IMR-90 (cell line): ENCODE data around the gene EDA. TPM values are rescaled to one million over a fixed set of nuclear protein-coding genes. Genes with fewer than 3 reads are reported as not detected.

Experiments
- ATAC-seq: fragments of 200-7000 bp; cut with Tn5 transposase; 2 replicates; pipeline ENCODE4 v1.9.1; 2020; ENCODE audit warnings: low read depth, mild to moderate bottlenecking, moderate library complexity
- BruUV-seq: library from RNA; stranded (reverse); fragments of 400-500 nt; replicated peaks from 2 replicates; lab custom pipeline; 2021; lab: Mats Ljungman, UMichigan
- CTCF ChIA-PET: fragments of 300-600 bp; formaldehyde crosslinking; extraction: SDS; loops from one replicate; lab custom pipeline; 2021; ENCODE audit warnings: antibody characterized with exemption; lab: Yijun Ruan, JAX
- POLR2A ChIA-PET: fragments of 300-600 bp; sonication (Branson Sonifier 250); formaldehyde crosslinking; loops from one replicate; lab custom pipeline; 2022; ENCODE audit warnings: antibody characterized with exemption; ENCODE audit not compliant: unreplicated experiment; lab: Charles Lee
- DNase-seq: peaks from one replicate; pipeline ENCODE4 v3.0.0; 2013
- H2AFZ ChIP-seq: replicated peaks from 2 replicates; pipeline ENCODE3; 2013; ENCODE audit warnings: low read length, mild to moderate bottlenecking; ENCODE audit not compliant: poor library complexity
- H2AK5ac ChIP-seq: 2 replicates; pipeline ENCODE4 v1.6.1; 2013; ENCODE audit warnings: low read depth, low read length, inconsistent platforms
- H2AK9ac ChIP-seq: replicated peaks from 2 replicates; pipeline ENCODE3; 2013; ENCODE audit warnings: mild to moderate bottlenecking, low read depth, low read length, moderate library complexity; ENCODE audit not compliant: poor library complexity
- H2BK120ac ChIP-seq: 2 replicates; pipeline ENCODE4 v1.6.1; 2013; ENCODE audit warnings: low read depth, low read length, inconsistent platforms
- H2BK15ac ChIP-seq: 3 replicates; pipeline ENCODE4 v1.6.1; 2013; ENCODE audit warnings: low read depth, low read length, inconsistent platforms
- H2BK20ac ChIP-seq: 2 replicates; pipeline ENCODE4 v1.6.1; 2013; ENCODE audit warnings: low read depth, mild to moderate bottlenecking, inconsistent platforms, low read length, moderate library complexity
- H2BK5ac ChIP-seq: 2 replicates; pipeline ENCODE4 v1.6.1; 2013; ENCODE audit warnings: mild to moderate bottlenecking, low read depth, low read length, inconsistent platforms; ENCODE audit not compliant: poor library complexity, severe bottlenecking
- H3K14ac ChIP-seq: replicated peaks from 2 replicates; pipeline ENCODE4 v1.6.1; 2013; ENCODE audit warnings: low read depth, low read length, inconsistent platforms
- H3K18ac ChIP-seq: 2 replicates; pipeline ENCODE4 v1.6.1; 2013; ENCODE audit warnings: low read depth, low read length, control low read depth
- H3K23ac ChIP-seq: 2 replicates; pipeline ENCODE4 v1.6.1; 2013; ENCODE audit warnings: low read depth, low read length, inconsistent platforms
- H3K27ac ChIP-seq: 2 replicates; pipeline ENCODE4 v1.5.1; 2013; ENCODE audit warnings: mild to moderate bottlenecking, control low read depth, low read length; ENCODE audit not compliant: insufficient read depth
- H3K27me3 ChIP-seq: 2 replicates; pipeline ENCODE4 v1.6.1; 2013; ENCODE audit warnings: low read length; ENCODE audit not compliant: control insufficient read depth, insufficient read depth
- H3K36me3 ChIP-seq: 2 replicates; pipeline ENCODE4 v1.6.1; 2013; ENCODE audit warnings: low read length, mixed read lengths; ENCODE audit not compliant: control insufficient read depth, insufficient read depth
- H3K4ac ChIP-seq: 2 replicates; pipeline ENCODE4 v1.6.1; 2013; ENCODE audit warnings: low read depth, low read length, inconsistent platforms
- H3K4me1 ChIP-seq: 2 replicates; pipeline ENCODE4 v1.6.1; 2013; ENCODE audit warnings: low read length, mixed read lengths; ENCODE audit not compliant: control insufficient read depth, insufficient read depth
- H3K4me2 ChIP-seq: 2 replicates; pipeline ENCODE4 v1.6.1; 2013; ENCODE audit warnings: low read depth, mild to moderate bottlenecking, control low read depth, low read length, moderate library complexity
- H3K4me3 ChIP-seq: 2 replicates; pipeline ENCODE4 v1.5.1; 2013; ENCODE audit warnings: low read depth, mild to moderate bottlenecking, control low read depth, low read length, moderate library complexity; ENCODE audit not compliant: insufficient read depth
- H3K56ac ChIP-seq: 2 replicates; pipeline ENCODE4 v1.6.1; 2013; ENCODE audit warnings: low read length, inconsistent platforms; ENCODE audit not compliant: insufficient read depth; ENCODE audit errors: extremely low read depth
- H3K79me1 ChIP-seq, 2 experiments: 2 replicates each; pipeline ENCODE4 v1.6.1; 2013; ENCODE audit warnings: low read length in 2 of 2, inconsistent platforms in 1 of 2, low read depth in 1 of 2
- H3K9ac ChIP-seq: 2 replicates; pipeline ENCODE4 v1.6.1; 2013; ENCODE audit warnings: low read depth, low read length, control low read depth
- H3K9me1 ChIP-seq: 2 replicates; pipeline ENCODE4 v1.6.1; 2013; ENCODE audit warnings: low read length, inconsistent platforms; ENCODE audit not compliant: insufficient read depth
- H3K9me3 ChIP-seq: 2 replicates; pipeline ENCODE4 v1.6.1; 2013; ENCODE audit warnings: low read length; ENCODE audit not compliant: control insufficient read depth, insufficient read depth
- H4K20me1 ChIP-seq: 2 replicates; pipeline ENCODE4 v1.6.1; 2013; ENCODE audit warnings: low read length, inconsistent platforms; ENCODE audit not compliant: insufficient read depth
- H4K5ac ChIP-seq: 2 replicates; pipeline ENCODE4 v1.6.1; 2013; ENCODE audit warnings: mild to moderate bottlenecking, low read depth, low read length, control low read depth
- H4K8ac ChIP-seq, 2 experiments: 2 replicates each; pipeline ENCODE4 v1.6.1; 2013; ENCODE audit warnings: low read depth in 2 of 2, low read length in 2 of 2, control low read depth in 1 of 2, inconsistent platforms in 1 of 2
- H4K91ac ChIP-seq: 2 replicates; pipeline ENCODE4 v1.6.1; 2013; ENCODE audit warnings: low read depth, low read length, inconsistent platforms; ENCODE audit not compliant: insufficient read depth
- BHLHE40 ChIP-seq: fragments of 150-350 bp; IDR thresholded peaks from 2 replicates; pipeline ENCODE4 v1.6.1; 2016; ENCODE audit warnings: mild to moderate bottlenecking, low read depth, low read length
- WGBS, 2 experiments: methylation state at CpG; one replicate each; pipeline versions ENCODE4 v1.1.5 to v1.1.7; 2013; ENCODE audit warnings: missing lambda C conversion rate in 2 of 2; ENCODE audit not compliant: insufficient read length in 1 of 2; ENCODE audit errors: extremely low coverage in 2 of 2; 5-methylcytosine and 5-hydroxymethylcytosine counted together
- dilution Hi-C: fragments of 300-500 bp; cut with HindIII; formaldehyde crosslinking; loops from one replicate; pipeline ENCODE4 v1.14.3; 2018; ENCODE audit warnings: low sequenced_read_pairs; ENCODE audit not compliant: unreplicated experiment
- in situ Hi-C: fragments of 300-500 bp; cut with MboI; formaldehyde crosslinking; loops from 3 replicates; pipeline ENCODE4 v1.14.3; 2019; ENCODE audit warnings: low sequenced_read_pairs, inconsistent platforms, mixed read lengths
- intact Hi-C: fragments of 100-400 bp; cut with micrococcal nuclease; formaldehyde crosslinking; loops from 2 replicates; pipeline ENCODE4 v1.10.0; 2022
- polyA plus RNA-seq, 3 experiments: library from polyadenylated mRNA; depleted of rRNA; stranded (reverse); fragments of >200 nt; gene quantifications; 2 replicates each; pipeline ENCODE4 v1.2.3, GENCODE V29; 2012; ENCODE audit warnings: low replicate concordance in 1 of 3
- total RNA-seq: library from RNA; depleted of rRNA; stranded (reverse); fragments of >200 nt; gene quantifications from 2 replicates; pipeline ENCODE4 v1.2.3, GENCODE V29; 2012

Gene EDA
- total and polyA plus RNA-seq, 2 of the 4 experiments (the other 2 are of a cell fraction), result under 0.01 TPM; not detected in 1

DNA sequence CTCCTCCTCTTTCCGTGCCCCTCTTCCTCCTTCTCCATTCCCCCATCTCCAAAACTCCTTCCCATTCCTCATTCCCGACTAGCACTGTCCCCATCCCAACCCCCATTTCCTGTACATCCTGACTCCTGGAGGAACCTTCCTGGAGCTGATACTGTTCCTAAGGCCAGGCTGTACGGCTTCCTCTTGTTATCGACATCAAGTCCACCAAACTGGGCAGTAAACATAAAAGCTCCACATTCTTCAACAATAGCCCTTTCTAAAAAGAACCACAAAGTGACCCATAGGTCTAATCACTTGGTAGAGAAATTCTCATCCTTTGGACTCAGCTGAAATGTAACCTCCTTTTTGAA is 410.9 kb downstream of the EDA start:
- DNase-seq (no peak), ATAC-seq (no peak)
- Histone ChIP-seq H3K27me3 (peaks cover 15% of the 10 kb centered on the region), H3K56ac (no peak overlapping the region), H3K36me3 (no peaks in the 10 kb centered on the region), H4K20me1 (no peaks in the 10 kb centered on the region; the same call in 1 of the 2 replicates), H4K91ac (no peak overlapping the region), H4K8ac (no peak overlapping the region), H3K27ac (no peak overlapping the region), H3K18ac (no peak overlapping the region), H2BK15ac (no peak overlapping the region), H3K9me1 (no peaks in the 10 kb centered on the region), H3K4me2 (no peak overlapping the region), H2AK9ac (no peak overlapping the region), H3K9me3 (no peaks in the 10 kb centered on the region), H3K23ac (no peak overlapping the region), H2BK20ac (no peak overlapping the region), H2BK5ac (no peak overlapping the region), H3K4ac (no peak overlapping the region), H4K5ac (no peak overlapping the region), H3K79me1 (no peaks in the 10 kb centered on the region), H3K14ac (no peak overlapping the region), H3K4me1 (no peaks in the 10 kb centered on the region), H3K4me3 (no peak overlapping the region), H2AFZ (no peak overlapping the region), H2BK120ac (no peak overlapping the region), H3K9ac (no peak overlapping the region), H2AK5ac (no peak overlapping the region)
- ChIA-PET POLR2A (no interaction called here), CTCF (interaction anchor here (0.7 kb wide), 1 partner anchor 69 kb away, joined by 3 read pairs; no protein-coding TSS in a partner anchor)
- BruUV-seq, result no TSS peak
- 0 to 100% methylated on average over 1 of the region's 4 CpGs for WGBS, 2 experiments
- in situ Hi-C loops (no loop called here), dilution Hi-C loops (no loop called here), intact Hi-C loops (loop anchor here (5.0 kb wide), 1 partner anchor 600 kb away; no protein-coding TSS in a partner anchor)
- no peak for TF ChIP-seq BHLHE40
